H1 (cell line): ENCODE results near the gene SCN4A. TPM values are rescaled to one million over a fixed set of nuclear protein-coding genes. Genes with fewer than 3 reads are reported as not detected.

Experiments used
- CTCF ChIA-PET: fragments of 300-600 bp; sonication (Branson Sonifier 250); formaldehyde crosslinking; loops from one replicate; lab custom pipeline; 2021; ENCODE audit not compliant: partially characterized antibody; lab: Charles Lee
- POLR2A ChIA-PET: fragments of 300-600 bp; sonication (Branson Sonifier 250); formaldehyde crosslinking; loops from one replicate; lab custom pipeline; 2021; ENCODE audit warnings: inconsistent platforms; ENCODE audit not compliant: partially characterized antibody; lab: Charles Lee
- DNase-seq, 2 experiments: peaks; one replicate each; pipeline versions ENCODE4 v3.0.0 to v3.0.0-alpha.2; 2010 to 2022; ENCODE audit warnings: low spot score in 2 of 2, low read depth in 1 of 2, mixed read lengths in 1 of 2
- FAIRE-seq: peaks from 2 replicates; lab custom pipeline; 2011; peaks lifted over from hg19 to GRCh38; lab: Jason Lieb, UNC
- H2AFZ ChIP-seq: 2 replicates; pipeline ENCODE4 v1.8.1; 2012; ENCODE audit warnings: low read length, inconsistent platforms
- H2AK5ac ChIP-seq: 2 replicates; pipeline ENCODE4 v1.6.1; 2013; ENCODE audit warnings: low read depth, low read length
- H2BK120ac ChIP-seq: replicated peaks from 2 replicates; pipeline ENCODE3; 2013; ENCODE audit warnings: low read depth, low read length, inconsistent platforms
- H2BK12ac ChIP-seq: 2 replicates; pipeline ENCODE4 v1.6.1; 2013; ENCODE audit warnings: low read depth, low read length
- H2BK15ac ChIP-seq: 2 replicates; pipeline ENCODE4 v1.6.1; 2013; ENCODE audit warnings: low read length
- H2BK20ac ChIP-seq: 2 replicates; pipeline ENCODE4 v1.6.1; 2013; ENCODE audit warnings: low read length
- H2BK5ac ChIP-seq: 2 replicates; pipeline ENCODE4 v1.6.1; 2013; ENCODE audit warnings: low read depth, low read length
- H3K14ac ChIP-seq: 2 replicates; pipeline ENCODE4 v1.6.1; 2013; ENCODE audit warnings: inconsistent platforms; ENCODE audit not compliant: insufficient read length
- H3K18ac ChIP-seq: 2 replicates; pipeline ENCODE4 v1.6.1; 2013; ENCODE audit warnings: low read length; ENCODE audit errors: extremely low read depth
- H3K23ac ChIP-seq: 2 replicates; pipeline ENCODE4 v1.6.1; 2013; ENCODE audit warnings: inconsistent platforms; ENCODE audit not compliant: insufficient read length
- H3K23me2 ChIP-seq: 2 replicates; pipeline ENCODE4 v1.6.1; 2013; ENCODE audit warnings: low read depth, low read length
- H3K27ac ChIP-seq: 2 replicates; pipeline ENCODE4 v1.6.1; 2011; ENCODE audit warnings: low read depth, low read length, inconsistent platforms
- H3K27me3 ChIP-seq, 4 experiments: replicated peaks in 1 of 4; 1 replicate in 1 of 4; 2 replicates in 3 of 4; pipeline versions ENCODE4 v1.6.1 to v1.8.1; 2011 to 2013; ENCODE audit warnings: low read length in 3 of 4, mild to moderate bottlenecking in 3 of 4, inconsistent platforms in 2 of 4, mixed read lengths in 2 of 4, moderate library complexity in 1 of 4; ENCODE audit not compliant: control insufficient read depth in 3 of 4, insufficient read depth in 3 of 4; ENCODE audit errors: extremely low read depth in 1 of 4
- H3K36me3 ChIP-seq, 4 experiments: 2 replicates each; pipeline versions ENCODE4 v1.6.1 to v1.8.1; 2011 to 2013; ENCODE audit warnings: mild to moderate bottlenecking in 4 of 4, low read length in 3 of 4, moderate library complexity in 2 of 4, control low read depth in 1 of 4, inconsistent platforms in 1 of 4; ENCODE audit not compliant: insufficient read depth in 4 of 4, control insufficient read depth in 2 of 4
- H3K4ac ChIP-seq: replicated peaks from 2 replicates; pipeline ENCODE3; 2013; ENCODE audit warnings: low read length, low read depth, mixed read lengths, inconsistent platforms; ENCODE audit not compliant: insufficient read length
- H3K4me1 ChIP-seq, 4 experiments: replicated peaks in 1 of 4; 1 replicate in 1 of 4; 2 replicates in 3 of 4; pipeline versions ENCODE4 v1.6.1 to v1.8.1; 2011 to 2013; ENCODE audit warnings: low read length in 3 of 4, inconsistent platforms in 2 of 4, mixed read lengths in 1 of 4; ENCODE audit not compliant: insufficient read depth in 4 of 4, control insufficient read depth in 3 of 4
- H3K4me2 ChIP-seq, 2 experiments: 2 replicates each; pipeline versions ENCODE4 v1.6.1 to v1.8.1; 2011 to 2013; ENCODE audit warnings: low read depth in 2 of 2, low read length in 2 of 2, control low read depth in 1 of 2, inconsistent platforms in 1 of 2, mild to moderate bottlenecking in 1 of 2; ENCODE audit not compliant: insufficient read depth in 1 of 2
- H3K4me3 ChIP-seq, 4 experiments: fragments of 200-600, 300-600 bp in 1 of 4; sonication (generic), shearing (Covaris generic), sonication (Bioruptor Twin) in 1 of 4; 2 replicates each; pipeline versions ENCODE4 v1.5.1 to v1.8.1; 2011 to 2016; ENCODE audit warnings: low read length in 4 of 4, low read depth in 3 of 4, control low read depth in 2 of 4, inconsistent platforms in 2 of 4, mild to moderate bottlenecking in 2 of 4, mixed read lengths in 1 of 4, moderate library complexity in 1 of 4; ENCODE audit not compliant: insufficient read depth in 2 of 4; ENCODE audit errors: extremely low read depth in 1 of 4
- H3K56ac ChIP-seq: replicated peaks from 2 replicates; pipeline ENCODE3; 2013; ENCODE audit warnings: low read depth, mild to moderate bottlenecking, mixed read lengths, low read length, inconsistent platforms; ENCODE audit not compliant: insufficient read length
- H3K79me1 ChIP-seq: 2 replicates; pipeline ENCODE4 v1.6.1; 2013; ENCODE audit warnings: low read depth, low read length, control low read depth
- H3K79me2 ChIP-seq, 2 experiments: 2 replicates each; pipeline versions ENCODE4 v1.6.1 to v1.8.1; 2012 to 2013; ENCODE audit warnings: low read length in 2 of 2, mild to moderate bottlenecking in 2 of 2, inconsistent platforms in 1 of 2; ENCODE audit not compliant: insufficient read depth in 2 of 2, control insufficient read depth in 1 of 2
- H3K9ac ChIP-seq, 4 experiments: replicated peaks in 1 of 4; 1 replicate in 1 of 4; 2 replicates in 3 of 4; pipeline versions ENCODE4 v1.6.1 to v1.8.1; 2011 to 2013; ENCODE audit warnings: low read depth in 3 of 4, low read length in 3 of 4, control low read depth in 2 of 4, mild to moderate bottlenecking in 2 of 4, moderate library complexity in 2 of 4, inconsistent platforms in 1 of 4; ENCODE audit errors: extremely low read depth in 1 of 4
- H3K9me3 ChIP-seq, 2 experiments: 2 replicates each; pipeline versions ENCODE4 v1.6.1 to v1.8.1; 2012 to 2013; ENCODE audit warnings: mild to moderate bottlenecking in 2 of 2, moderate library complexity in 2 of 2, control low read depth in 1 of 2, inconsistent platforms in 1 of 2, low read depth in 1 of 2, low read length in 1 of 2, mixed read lengths in 1 of 2; ENCODE audit not compliant: insufficient read depth in 2 of 2
- H4K20me1 ChIP-seq, 2 experiments: replicated peaks in 1 of 2; 2 replicates each; pipeline versions ENCODE3 to v1.8.1; 2011 to 2013; ENCODE audit warnings: inconsistent platforms in 2 of 2, low read length in 2 of 2, mild to moderate bottlenecking in 1 of 2; ENCODE audit not compliant: insufficient read depth in 2 of 2, control insufficient read depth in 1 of 2
- H4K5ac ChIP-seq: 2 replicates; pipeline ENCODE4 v1.6.1; 2013; ENCODE audit warnings: low read length, low read depth, mixed read lengths, inconsistent platforms; ENCODE audit not compliant: insufficient read length
- H4K8ac ChIP-seq: 2 replicates; pipeline ENCODE4 v1.8.0; 2013; ENCODE audit warnings: mild to moderate bottlenecking, moderate library complexity, low read length, inconsistent platforms; ENCODE audit not compliant: insufficient read depth; ENCODE audit errors: extremely low read depth
- H4K91ac ChIP-seq: replicated peaks from 2 replicates; pipeline ENCODE3; 2013; ENCODE audit warnings: low read length, mixed read lengths, inconsistent platforms; ENCODE audit not compliant: insufficient read length
- ATF3 ChIP-seq: IDR thresholded peaks from 2 replicates; pipeline ENCODE4 v1.6.1; 2011; ENCODE audit warnings: low read depth, mild to moderate bottlenecking, low read length; ENCODE audit not compliant: insufficient read depth
- CTCF ChIP-seq, 3 experiments: IDR thresholded peaks; 1 replicate in 2 of 3; 2 replicates in 1 of 3; pipeline versions ENCODE4 v1.5.1 to v1.6.1; 2011; ENCODE audit warnings: low read length in 3 of 3, mild to moderate bottlenecking in 3 of 3, inconsistent platforms in 2 of 3, low read depth in 1 of 3, moderate library complexity in 1 of 3; ENCODE audit not compliant: insufficient read depth in 1 of 3; ENCODE audit errors: control extremely low read depth in 1 of 3
- GABPA ChIP-seq: IDR thresholded peaks from 2 replicates; pipeline ENCODE4 v1.6.1; 2011; ENCODE audit warnings: mild to moderate bottlenecking, low read length, moderate library complexity, borderline replicate concordance; ENCODE audit not compliant: insufficient read depth
- GTF2F1 ChIP-seq: IDR thresholded peaks from 2 replicates; pipeline ENCODE4 v1.6.1; 2012; ENCODE audit warnings: low read depth, low read length, improper control_type of control experiment, borderline replicate concordance
- HDAC2 ChIP-seq, 2 experiments: fragments of 300-600 bp in 1 of 2; sonication (generic) in 1 of 2; IDR thresholded peaks; 2 replicates each; pipeline ENCODE4 v1.6.1; 2011 to 2012; ENCODE audit warnings: low read depth in 2 of 2, low read length in 2 of 2, mild to moderate bottlenecking in 2 of 2, moderate library complexity in 2 of 2, borderline replicate concordance in 1 of 2, inconsistent platforms in 1 of 2
- SAP30 ChIP-seq: fragments of 300-600 bp; sonication (generic); IDR thresholded peaks from 2 replicates; pipeline ENCODE4 v1.7.1; 2012; ENCODE audit warnings: low read length, moderate library complexity, mild to moderate bottlenecking, inconsistent platforms; ENCODE audit not compliant: insufficient read depth, insufficient replicate concordance
- SP2 ChIP-seq: IDR thresholded peaks from 2 replicates; pipeline ENCODE4 v1.6.1; 2012; ENCODE audit warnings: mild to moderate bottlenecking, low read length, inconsistent platforms
- TAF1 ChIP-seq: IDR thresholded peaks from 2 replicates; pipeline ENCODE4 v1.6.1; 2011; ENCODE audit warnings: mild to moderate bottlenecking, low read depth, low read length
- USF2 ChIP-seq: IDR thresholded peaks from 2 replicates; pipeline ENCODE4 v1.6.1; 2011; ENCODE audit warnings: low read length, improper control_type of control experiment
- WGBS, 2 experiments: shearing (Covaris generic) in 1 of 2; methylation state at CpG; one replicate each; pipeline versions ENCODE4 v1.1.6 to v1.1.7; 2013 to 2015; ENCODE audit warnings: low lambda C conversion rate in 2 of 2, mixed read lengths in 2 of 2, inconsistent platforms in 1 of 2, low coverage in 1 of 2, missing lambda C conversion rate in 1 of 2; ENCODE audit not compliant: insufficient replicate concordance in 2 of 2, insufficient coverage in 1 of 2, insufficient read length in 1 of 2; ENCODE audit errors: extremely low coverage in 1 of 2, missing lambda C conversion rate in 1 of 2; 5-methylcytosine and 5-hydroxymethylcytosine counted together
- polyA plus RNA-seq, 7 experiments: library from polyadenylated mRNA; depleted of rRNA in 3 of 7; stranded (reverse) in 5 of 7; unstranded in 2 of 7; fragments of >200 nt in 5 of 7; fragments of 200-250 nt in 2 of 7; gene quantifications; 1 replicate in 5 of 7; 2 replicates in 1 of 7; 4 replicates in 1 of 7; pipeline versions ENCODE4 v1.2.1 to v1.2.3, GENCODE V29; 2011 to 2013; ENCODE audit warnings: missing spikeins in 2 of 7, mixed read lengths in 2 of 7
- total RNA-seq: library from RNA; stranded (reverse); fragmentation: NEBNext Ultra II Directional; extraction: Animal tissue kit (Norgen Biotek cat#: 25700); gene quantifications from 2 replicates; pipeline ENCODE4 v1.2.1, GENCODE V29; 2021

Gene SCN4A
- total and polyA plus RNA-seq, 2 of the 8 experiments (the other 6 are each of a cell fraction or from before 2014, with no cell fraction given) = 5.0 to 8.5 TPM

- H2AK5ac ChIP-seq = no peak overlapping the region
- no peak for FAIRE-seq
- no peaks in the 10 kb centered on the region for H3K23me2 ChIP-seq
- no peak overlapping the region for H2BK15ac ChIP-seq
- H3K56ac ChIP-seq = no peak overlapping the region
- ChIA-PET CTCF (interaction anchor here (0.5 to 6.1 kb wide), 10 partner anchors 10 to 122 kb away, joined by 3 to 64 read pairs (median 6); partner anchors contain the start of genes CD79B, CSHL1 and GH1), POLR2A (no interaction called here)
- WGBS, 2 experiments = 89% methylated on average over 12 of the region's 12 CpGs; no CpG with 5 or more reads in 1 of the 2 experiments
- H3K79me2 ChIP-seq = no peaks in the 10 kb centered on the region
- no peak overlapping the region for H3K18ac ChIP-seq
- H2BK20ac ChIP-seq = no peak overlapping the region
- H3K36me3 ChIP-seq = peaks cover 0 to 21% (median 1%) of the 10 kb centered on the region in 4 experiments; a peak in 4 of 8 replicates
- H3K14ac ChIP-seq = no peak overlapping the region
- H3K9me3 ChIP-seq = no peaks in the 10 kb centered on the region
- no peak overlapping the region for H2BK120ac ChIP-seq
- H3K23ac ChIP-seq = no peak overlapping the region
- H3K4ac ChIP-seq = no peak overlapping the region
- no peak overlapping the region for H2BK12ac ChIP-seq
- no peaks in the 10 kb centered on the region for H3K79me1 ChIP-seq
- H3K4me3 ChIP-seq = no peak overlapping the region
- no peak overlapping the region for H2BK5ac ChIP-seq
- no peak overlapping the region for H4K5ac ChIP-seq
- H3K4me1 ChIP-seq = peaks cover 0 to 2% (median 0%) of the 10 kb centered on the region in 4 experiments; a peak in 2 of 7 replicates
- no peak overlapping the region for H2AFZ ChIP-seq
- no peaks in the 10 kb centered on the region for H3K27me3 ChIP-seq
- no peak overlapping the region for H3K9ac ChIP-seq
- H4K20me1 ChIP-seq = peaks cover 0 to 5% of the 10 kb centered on the region in 2 experiments
- DNase-seq = no peak
- no peak overlapping the region for H4K91ac ChIP-seq
- no peak overlapping the region for H4K8ac ChIP-seq
- H3K27ac ChIP-seq = no peak overlapping the region
- H3K4me2 ChIP-seq = no peak overlapping the region
- TF ChIP-seq GABPA (no peak), GTF2F1 (no peak), CTCF (IDR thresholded peaks at IDR 0.05; ENCODE audit: control extremely low read depth in 1 of 3, insufficient read depth in 1 of 3, low read depth in 1 of 3, low read length in 3 of 3) (no peak), USF2 (no peak), SP2 (no peak), ATF3 (no peak), SAP30 (no peak), TAF1 (no peak), HDAC2 (IDR thresholded peaks at IDR 0.05; ENCODE audit: borderline replicate concordance in 1 of 2, low read depth in 2 of 2, low read length in 2 of 2) (no peak)
These were observed 31.6 kb downstream of the SCN4A start for GRCh38 chr17:63941162-63941561.
